IMR-90 (cell line): ENCODE measurements around the gene RAB36. TPM values are rescaled to one million over a fixed set of nuclear protein-coding genes. Genes with fewer than 3 reads are reported as not detected.

Source experiments
- ATAC-seq: fragments of 200-7000 bp; cut with Tn5 transposase; 2 replicates; pipeline ENCODE4 v1.9.1; 2020; ENCODE audit warnings: low read depth, mild to moderate bottlenecking, moderate library complexity
- BruUV-seq: library from RNA; stranded (reverse); fragments of 400-500 nt; replicated peaks from 2 replicates; lab custom pipeline; 2021; lab: Mats Ljungman, UMichigan
- CTCF ChIA-PET: fragments of 300-600 bp; formaldehyde crosslinking; extraction: SDS; loops from one replicate; lab custom pipeline; 2021; ENCODE audit warnings: antibody characterized with exemption; lab: Yijun Ruan, JAX
- POLR2A ChIA-PET: fragments of 300-600 bp; sonication (Branson Sonifier 250); formaldehyde crosslinking; loops from one replicate; lab custom pipeline; 2022; ENCODE audit warnings: antibody characterized with exemption; ENCODE audit not compliant: unreplicated experiment; lab: Charles Lee
- DNase-seq: peaks from one replicate; pipeline ENCODE4 v3.0.0; 2013
- H2AFZ ChIP-seq: replicated peaks from 2 replicates; pipeline ENCODE3; 2013; ENCODE audit warnings: low read length, mild to moderate bottlenecking; ENCODE audit not compliant: poor library complexity
- H2AK5ac ChIP-seq: 2 replicates; pipeline ENCODE4 v1.6.1; 2013; ENCODE audit warnings: low read depth, low read length, inconsistent platforms
- H2AK9ac ChIP-seq: replicated peaks from 2 replicates; pipeline ENCODE3; 2013; ENCODE audit warnings: mild to moderate bottlenecking, low read depth, low read length, moderate library complexity; ENCODE audit not compliant: poor library complexity
- H2BK120ac ChIP-seq: 2 replicates; pipeline ENCODE4 v1.6.1; 2013; ENCODE audit warnings: low read depth, low read length, inconsistent platforms
- H2BK15ac ChIP-seq: 3 replicates; pipeline ENCODE4 v1.6.1; 2013; ENCODE audit warnings: low read depth, low read length, inconsistent platforms
- H2BK20ac ChIP-seq: 2 replicates; pipeline ENCODE4 v1.6.1; 2013; ENCODE audit warnings: low read depth, mild to moderate bottlenecking, inconsistent platforms, low read length, moderate library complexity
- H2BK5ac ChIP-seq: 2 replicates; pipeline ENCODE4 v1.6.1; 2013; ENCODE audit warnings: mild to moderate bottlenecking, low read depth, low read length, inconsistent platforms; ENCODE audit not compliant: poor library complexity, severe bottlenecking
- H3K14ac ChIP-seq: replicated peaks from 2 replicates; pipeline ENCODE4 v1.6.1; 2013; ENCODE audit warnings: low read depth, low read length, inconsistent platforms
- H3K18ac ChIP-seq: 2 replicates; pipeline ENCODE4 v1.6.1; 2013; ENCODE audit warnings: low read depth, low read length, control low read depth
- H3K23ac ChIP-seq: 2 replicates; pipeline ENCODE4 v1.6.1; 2013; ENCODE audit warnings: low read depth, low read length, inconsistent platforms
- H3K27ac ChIP-seq: 2 replicates; pipeline ENCODE4 v1.5.1; 2013; ENCODE audit warnings: mild to moderate bottlenecking, control low read depth, low read length; ENCODE audit not compliant: insufficient read depth
- H3K27me3 ChIP-seq: 2 replicates; pipeline ENCODE4 v1.6.1; 2013; ENCODE audit warnings: low read length; ENCODE audit not compliant: control insufficient read depth, insufficient read depth
- H3K36me3 ChIP-seq: 2 replicates; pipeline ENCODE4 v1.6.1; 2013; ENCODE audit warnings: low read length, mixed read lengths; ENCODE audit not compliant: control insufficient read depth, insufficient read depth
- H3K4ac ChIP-seq: 2 replicates; pipeline ENCODE4 v1.6.1; 2013; ENCODE audit warnings: low read depth, low read length, inconsistent platforms
- H3K4me1 ChIP-seq: 2 replicates; pipeline ENCODE4 v1.6.1; 2013; ENCODE audit warnings: low read length, mixed read lengths; ENCODE audit not compliant: control insufficient read depth, insufficient read depth
- H3K4me2 ChIP-seq: 2 replicates; pipeline ENCODE4 v1.6.1; 2013; ENCODE audit warnings: low read depth, mild to moderate bottlenecking, control low read depth, low read length, moderate library complexity
- H3K4me3 ChIP-seq: 2 replicates; pipeline ENCODE4 v1.5.1; 2013; ENCODE audit warnings: low read depth, mild to moderate bottlenecking, control low read depth, low read length, moderate library complexity; ENCODE audit not compliant: insufficient read depth
- H3K56ac ChIP-seq: 2 replicates; pipeline ENCODE4 v1.6.1; 2013; ENCODE audit warnings: low read length, inconsistent platforms; ENCODE audit not compliant: insufficient read depth; ENCODE audit errors: extremely low read depth
- H3K79me1 ChIP-seq, 2 experiments: 2 replicates each; pipeline ENCODE4 v1.6.1; 2013; ENCODE audit warnings: low read length in 2 of 2, inconsistent platforms in 1 of 2, low read depth in 1 of 2
- H3K9ac ChIP-seq: 2 replicates; pipeline ENCODE4 v1.6.1; 2013; ENCODE audit warnings: low read depth, low read length, control low read depth
- H3K9me1 ChIP-seq: 2 replicates; pipeline ENCODE4 v1.6.1; 2013; ENCODE audit warnings: low read length, inconsistent platforms; ENCODE audit not compliant: insufficient read depth
- H3K9me3 ChIP-seq: 2 replicates; pipeline ENCODE4 v1.6.1; 2013; ENCODE audit warnings: low read length; ENCODE audit not compliant: control insufficient read depth, insufficient read depth
- H4K20me1 ChIP-seq: 2 replicates; pipeline ENCODE4 v1.6.1; 2013; ENCODE audit warnings: low read length, inconsistent platforms; ENCODE audit not compliant: insufficient read depth
- H4K5ac ChIP-seq: 2 replicates; pipeline ENCODE4 v1.6.1; 2013; ENCODE audit warnings: mild to moderate bottlenecking, low read depth, low read length, control low read depth
- H4K8ac ChIP-seq, 2 experiments: 2 replicates each; pipeline ENCODE4 v1.6.1; 2013; ENCODE audit warnings: low read depth in 2 of 2, low read length in 2 of 2, control low read depth in 1 of 2, inconsistent platforms in 1 of 2
- H4K91ac ChIP-seq: 2 replicates; pipeline ENCODE4 v1.6.1; 2013; ENCODE audit warnings: low read depth, low read length, inconsistent platforms; ENCODE audit not compliant: insufficient read depth
- CEBPB ChIP-seq: IDR thresholded peaks from 2 replicates; pipeline ENCODE4 v1.6.1; 2012; ENCODE audit warnings: low read depth, low read length, improper control_type of control experiment
- CHD1 ChIP-seq: IDR thresholded peaks from 2 replicates; pipeline ENCODE4 v1.6.1; 2012; ENCODE audit warnings: low read depth, low read length, improper control_type of control experiment
- MAZ ChIP-seq: IDR thresholded peaks from 2 replicates; pipeline ENCODE4 v1.6.1; 2012; ENCODE audit warnings: low read depth, mild to moderate bottlenecking, low read length, improper control_type of control experiment, moderate library complexity, borderline replicate concordance
- NFE2L2 ChIP-seq: fragments of 150-350 bp; IDR thresholded peaks from 2 replicates; pipeline ENCODE4 v1.6.1; 2016; ENCODE audit warnings: low read depth, mild to moderate bottlenecking, low read length
- POLR2A ChIP-seq: IDR thresholded peaks from 2 replicates; pipeline ENCODE4 v1.6.1; 2012; ENCODE audit warnings: mild to moderate bottlenecking, low read depth, low read length
- RFX5 ChIP-seq: IDR thresholded peaks from 2 replicates; pipeline ENCODE4 v1.8.0; 2012; ENCODE audit warnings: low read depth, mild to moderate bottlenecking, low read length, moderate library complexity
- USF2 ChIP-seq: fragments of 150-350 bp; IDR thresholded peaks from 2 replicates; pipeline ENCODE4 v1.6.1; 2017; ENCODE audit warnings: mild to moderate bottlenecking, antibody characterized with exemption, low read length, low read depth
- WGBS, 2 experiments: methylation state at CpG; one replicate each; pipeline versions ENCODE4 v1.1.5 to v1.1.7; 2013; ENCODE audit warnings: missing lambda C conversion rate in 2 of 2; ENCODE audit not compliant: insufficient read length in 1 of 2; ENCODE audit errors: extremely low coverage in 2 of 2; 5-methylcytosine and 5-hydroxymethylcytosine counted together
- dilution Hi-C: fragments of 300-500 bp; cut with HindIII; formaldehyde crosslinking; loops from one replicate; pipeline ENCODE4 v1.14.3; 2018; ENCODE audit warnings: low sequenced_read_pairs; ENCODE audit not compliant: unreplicated experiment
- in situ Hi-C: fragments of 300-500 bp; cut with MboI; formaldehyde crosslinking; loops from 3 replicates; pipeline ENCODE4 v1.14.3; 2019; ENCODE audit warnings: low sequenced_read_pairs, inconsistent platforms, mixed read lengths
- intact Hi-C: fragments of 100-400 bp; cut with micrococcal nuclease; formaldehyde crosslinking; loops from 2 replicates; pipeline ENCODE4 v1.10.0; 2022
- polyA plus RNA-seq, 3 experiments: library from polyadenylated mRNA; depleted of rRNA; stranded (reverse); fragments of >200 nt; gene quantifications; 2 replicates each; pipeline ENCODE4 v1.2.3, GENCODE V29; 2012; ENCODE audit warnings: low replicate concordance in 1 of 3
- total RNA-seq: library from RNA; depleted of rRNA; stranded (reverse); fragments of >200 nt; gene quantifications from 2 replicates; pipeline ENCODE4 v1.2.3, GENCODE V29; 2012

RAB36 gene
- total and polyA plus RNA-seq, 2 of the 4 experiments (the other 2 are of a cell fraction) = 3.6 to 4.0 TPM

GRCh38 chr22:23180301-23180892, 35.1 kb downstream of the RAB36 start, which contains the start of gene BCR:
BCR (plus strand) TSS chr22:23180509; CDS start chr22:23180961, 452 bp downstream.
- H3K9ac ChIP-seq = peak within 1 kb of the TSS; percentile 83
- H3K4me1 ChIP-seq = peaks cover 29% of the 10 kb centered on the region
- peak within 1 kb of the TSS; percentile 93 for H2AK9ac ChIP-seq
- POLR2A ChIA-PET = interaction anchor here (0.6 kb wide), 1 partner anchor 10 kb away, joined by 3 read pairs; no protein-coding TSS in a partner anchor
- peaks cover 37% of the 10 kb centered on the region for H4K20me1 ChIP-seq
- dilution Hi-C loops = no loop called here
- H2BK5ac ChIP-seq = peak within 1 kb of the TSS; percentile 43
- H3K4ac ChIP-seq = peak within 1 kb of the TSS; percentile 89
- H3K56ac ChIP-seq = peak within 1 kb of the TSS; percentile 38; the same call in 1 of the 2 replicates
- 0% methylated on average over 51 of the region's 88 CpGs; no CpG with 5 or more reads in 1 of the 2 experiments for WGBS, 2 experiments
- peaks cover 11% of the 10 kb centered on the region for H3K9me3 ChIP-seq
- H3K4me3 ChIP-seq = peak within 1 kb of the TSS; percentile 98
- peak within 1 kb of the TSS; percentile 81 for H3K18ac ChIP-seq
- peaks cover 16 to 45% of the 10 kb centered on the region in 2 experiments for H3K79me1 ChIP-seq
- no peak within 1 kb of the TSS; the same call in none of the 2 replicates for H3K23ac ChIP-seq
- H3K14ac ChIP-seq = peak within 1 kb of the TSS; percentile 65; the same call in 1 of the 2 replicates
- peak within 1 kb of the TSS; percentile 68 for H3K27ac ChIP-seq
- H3K27me3 ChIP-seq = no peaks in the 10 kb centered on the region
- TF ChIP-seq CHD1 (no peak), RFX5 (no peak), USF2 (no peak), CEBPB (no peak), MAZ (peak; percentile 82; the same call in 1 of the 2 replicates), NFE2L2 (no peak), POLR2A (no peak)
- no TSS peak for BruUV-seq
- H4K91ac ChIP-seq = peak within 1 kb of the TSS; percentile 66
- H4K8ac ChIP-seq = peak within 1 kb of the TSS; percentile 58 to 91
- peak; percentile 65 for DNase-seq
- H2BK20ac ChIP-seq = peak within 1 kb of the TSS; percentile 57
- intact Hi-C loops = loop anchor here (5.0 kb wide), 1 partner anchor 37 kb away; no protein-coding TSS in a partner anchor
- in situ Hi-C loops = no loop called here
- H3K4me2 ChIP-seq = peak within 1 kb of the TSS; percentile 98
- peak within 1 kb of the TSS; percentile 82 for H2BK120ac ChIP-seq
- H3K9me1 ChIP-seq = peaks cover 15% of the 10 kb centered on the region
- H2AK5ac ChIP-seq = peak within 1 kb of the TSS; percentile 76
- peak within 1 kb of the TSS; percentile 95 for H4K5ac ChIP-seq
- peak within 1 kb of the TSS; percentile 95 for H2AFZ ChIP-seq
- peak within 1 kb of the TSS; percentile 78; the same call in 2 of the 3 replicates for H2BK15ac ChIP-seq
- H3K36me3 ChIP-seq = peaks cover 10% of the 10 kb centered on the region; the same call in 1 of the 2 replicates
- ATAC-seq = peak; percentile 92
- CTCF ChIA-PET = interaction anchor here (0.6 to 4.4 kb wide), 3 partner anchors 102 to 1353 kb away, joined by 3 to 27 read pairs (median 10); no protein-coding TSS in a partner anchor
